LNCaP clone FGC (cell line): ENCODE results near the gene TMEM250.

Source experiments
- DNase-seq: peaks from one replicate; pipeline ENCODE4 v3.0.0-alpha.2; 2011; ENCODE audit warnings: low read depth
- H3K4me3 ChIP-seq: 2 replicates; pipeline ENCODE4 v1.5.1; 2011; ENCODE audit warnings: mild to moderate bottlenecking, low read depth, low read length, control low read depth
- CTCF ChIP-seq: IDR thresholded peaks from 2 replicates; pipeline ENCODE4 v1.5.1; 2012; ENCODE audit warnings: mild to moderate bottlenecking; ENCODE audit not compliant: control insufficient read depth, insufficient read depth; ENCODE audit errors: extremely low read depth

Gene TMEM250

GRCh38 chr9:136084063-136084944 lies 34.4 kb downstream of the TMEM250 start:
- DNase-seq: no peak
- H3K4me3 ChIP-seq: no peak overlapping the region
- TF ChIP-seq CTCF: no peak

GRCh38 chr9:136083558-136084062 lies 35.1 kb downstream of the TMEM250 start:
- no peak for TF ChIP-seq CTCF
- no peak overlapping the region for H3K4me3 ChIP-seq

GRCh38 chr9:136082496-136083361 lies 35.9 kb downstream of the TMEM250 start:
- no peak overlapping the region for H3K4me3 ChIP-seq
- no peak for DNase-seq
- no peak for TF ChIP-seq CTCF

More at GRCh38 chr9:136083558-136084062, 35.1 kb downstream of the TMEM250 start:
- no peak for DNase-seq

- H3K4me3 ChIP-seq: no peak overlapping the region
- no peak for TF ChIP-seq CTCF
- no peak for DNase-seq
Observed at GRCh38 chr9:136081826-136082495, 36.7 kb downstream of the TMEM250 start.

GRCh38 chr9:136081113-136081825 lies 37.4 kb downstream of the TMEM250 start:
- no peak for TF ChIP-seq CTCF
- no peak overlapping the region for H3K4me3 ChIP-seq
- no peak for DNase-seq

- H3K4me3 ChIP-seq: no peak overlapping the region
- TF ChIP-seq CTCF: no peak
- no peak for DNase-seq
Observed at GRCh38 chr9:136080716-136081112, 38.0 kb downstream of the TMEM250 start.
